CD4-positive, alpha-beta memory T cell (primary cell): ENCODE results near the gene EFCAB7. TPM values are rescaled to one million over a fixed set of nuclear protein-coding genes. Genes with fewer than 3 reads are reported as not detected.
A peak's percentile ranks its signal among the peaks of the same experiment; 100 is the strongest.

ENCODE experiments used
- CTCF ChIA-PET: fragments of 350-600 bp; sonication (Branson Sonifier 250); formaldehyde crosslinking; loops from one replicate; lab custom pipeline; 2021; ENCODE audit warnings: inconsistent platforms; ENCODE audit not compliant: partially characterized antibody; lab: Charles Lee
- POLR2A ChIA-PET: fragments of 350-600 bp; sonication (Branson Sonifier 250); formaldehyde crosslinking; loops from one replicate; lab custom pipeline; 2021; ENCODE audit not compliant: partially characterized antibody; lab: Charles Lee
- DNase-seq, 5 donors: peaks; one replicate each; pipeline versions ENCODE4 v3.0.0 to v3.0.0-alpha.2; 2020 to 2022; ENCODE audit warnings: mixed read lengths in 1 of 5
- H3K27ac ChIP-seq: one replicate; pipeline ENCODE4 v1.7.0; 2013; ENCODE audit warnings: low read depth, low read length
- H3K27me3 ChIP-seq: 2 replicates; pipeline ENCODE4 v1.7.0; 2013; ENCODE audit warnings: mild to moderate bottlenecking, low read length, moderate library complexity; ENCODE audit not compliant: insufficient read depth
- H3K36me3 ChIP-seq: 2 replicates; pipeline ENCODE4 v1.7.0; 2013; ENCODE audit warnings: mild to moderate bottlenecking, low read length, moderate library complexity; ENCODE audit not compliant: insufficient read depth
- H3K4me1 ChIP-seq: 2 replicates; pipeline ENCODE4 v1.7.0; 2013; ENCODE audit warnings: mild to moderate bottlenecking, low read length, moderate library complexity; ENCODE audit not compliant: insufficient read depth
- H3K4me3 ChIP-seq, 2 donors: one replicate each; pipeline ENCODE4 v1.7.0; 2013; ENCODE audit warnings: low read length in 2 of 2, mild to moderate bottlenecking in 1 of 2
- H3K9me3 ChIP-seq, 2 donors: one replicate each; pipeline ENCODE4 v1.7.0; 2013; ENCODE audit warnings: low read length in 2 of 2, control low read depth in 1 of 2; ENCODE audit not compliant: control insufficient read depth in 1 of 2
- H3K27ac Mint-ChIP-seq, 7 donors: one replicate each; pipeline ENCODE4 v1.8.0; 2020 to 2021; ENCODE audit warnings: mixed read lengths in 7 of 7, mild to moderate bottlenecking in 6 of 7, inconsistent platforms in 3 of 7, moderate library complexity in 3 of 7
- H3K27me3 Mint-ChIP-seq, 2 donors: one replicate each; pipeline ENCODE4 v1.8.0; 2020 to 2021; ENCODE audit warnings: mixed read lengths in 2 of 2
- H3K36me3 Mint-ChIP-seq, 2 donors: one replicate each; pipeline ENCODE4 v1.8.0; 2020 to 2021; ENCODE audit warnings: mixed read lengths in 2 of 2, inconsistent platforms in 1 of 2, mild to moderate bottlenecking in 1 of 2
- H3K4me1 Mint-ChIP-seq, 4 donors: one replicate each; pipeline ENCODE4 v1.8.0; 2020 to 2021; ENCODE audit warnings: mixed read lengths in 4 of 4, mild to moderate bottlenecking in 1 of 4
- H3K4me3 Mint-ChIP-seq, 8 donors: one replicate each; pipeline ENCODE4 v1.8.0; 2020 to 2021; ENCODE audit warnings: mixed read lengths in 8 of 8, mild to moderate bottlenecking in 7 of 8, moderate library complexity in 6 of 8, inconsistent platforms in 3 of 8
- H3K9me3 Mint-ChIP-seq, 8 donors: one replicate each; pipeline ENCODE4 v1.8.0; 2020 to 2021; ENCODE audit warnings: mixed read lengths in 8 of 8, mild to moderate bottlenecking in 5 of 8, inconsistent platforms in 3 of 8, moderate library complexity in 1 of 8
- intact Hi-C: fragments of 100-400 bp; cut with micrococcal nuclease; formaldehyde crosslinking; loops from one replicate; pipeline ENCODE4 v1.15.1; 2023
- polyA plus RNA-seq, 2 donors: library from polyadenylated mRNA; unstranded; fragments of 300-500 nt; fragmentation: Illumina TruSeq; gene quantifications; one replicate each; pipeline ENCODE4 v1.2.3, GENCODE V29; 2021
- total RNA-seq, 2 experiments: library from RNA; stranded (reverse); gene quantifications; one replicate each; pipeline ENCODE4 v1.2.3, GENCODE V29; 2021

Gene EFCAB7, protein sequence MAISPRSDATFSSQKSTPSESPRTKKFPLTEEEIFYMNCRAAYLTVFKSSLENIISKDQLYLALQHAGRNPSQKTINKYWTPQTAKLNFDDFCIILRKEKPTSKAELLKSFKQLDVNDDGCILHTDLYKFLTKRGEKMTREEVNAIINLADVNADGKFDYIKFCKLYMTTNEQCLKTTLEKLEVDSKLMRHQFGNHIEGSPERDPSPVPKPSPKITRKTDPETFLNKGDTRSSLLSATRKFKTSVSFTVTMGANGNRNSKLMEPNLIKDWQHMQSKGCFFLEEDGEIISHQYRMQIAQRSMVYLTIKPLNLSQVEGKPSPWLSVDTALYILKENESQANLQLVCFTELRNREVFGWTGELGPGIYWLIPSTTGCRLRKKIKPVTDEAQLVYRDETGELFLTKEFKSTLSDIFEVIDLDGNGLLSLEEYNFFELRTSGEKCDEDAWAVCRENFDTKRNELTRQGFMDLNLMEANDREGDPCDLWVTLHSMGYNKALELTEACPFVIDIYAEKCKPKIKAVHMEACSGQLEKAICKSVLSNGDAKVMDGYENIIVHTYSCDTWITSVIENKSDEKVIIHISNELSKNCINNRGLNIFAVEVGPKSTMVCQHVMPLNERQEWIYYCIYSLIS
- total RNA-seq (10 to 100 TPM in 1 of 2 experiments, 1 to 10 TPM in 1; 9.8 to 15.1 TPM), polyA plus RNA-seq (1 to 10 TPM; 4.3 to 6.2 TPM)

DNA sequence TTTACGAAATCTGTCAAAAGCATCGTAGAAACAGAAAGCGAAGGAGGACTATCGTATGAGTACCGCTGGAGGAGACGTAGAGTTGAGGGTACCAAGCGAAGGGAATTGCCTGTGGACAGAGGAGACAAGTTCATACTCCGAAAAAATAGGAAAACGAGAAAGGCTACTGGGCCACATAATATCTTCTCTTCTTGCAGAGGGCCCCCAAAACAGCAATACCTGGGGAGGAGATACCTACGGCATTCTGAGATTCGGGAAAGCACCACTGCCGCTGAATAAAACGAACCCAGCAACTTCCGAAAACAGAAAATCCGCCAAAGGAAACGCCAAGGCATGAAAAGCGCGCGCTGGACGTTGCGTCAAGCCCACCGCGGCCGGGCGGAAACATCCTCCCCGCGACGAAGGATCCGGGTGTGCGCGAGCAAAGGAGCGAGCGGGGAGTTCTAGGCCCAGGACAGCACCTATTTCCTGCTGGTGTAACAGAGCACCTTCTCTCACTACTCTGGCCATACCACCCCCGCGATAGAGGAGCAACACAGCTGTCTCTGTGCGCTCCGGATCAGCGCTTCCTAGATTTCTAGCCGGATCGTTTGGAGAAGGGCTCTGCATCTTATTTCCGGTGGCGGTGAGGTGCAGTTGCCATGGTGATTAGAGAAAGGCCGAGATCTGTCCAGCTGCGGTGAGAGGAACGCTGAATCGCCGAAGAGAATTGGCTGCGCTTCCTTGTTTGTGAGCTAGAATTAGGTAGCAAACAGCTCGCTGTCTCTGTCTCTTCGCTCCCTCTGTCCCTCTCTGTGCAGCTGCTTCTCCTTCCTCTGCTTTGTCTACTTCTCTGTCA, at the start of gene EFCAB7, which contains the start of gene ITGB3BP:
Gene EFCAB7 (plus strand): TSS at position 635 of the 838 bp plus-strand sequence. CDS start 2,048 bp downstream, outside the sequence.
Gene ITGB3BP (minus strand): TSS at position 335 of the 838 bp plus-strand sequence. CDS start 92 bp downstream, at position 243.
- Histone ChIP-seq H3K4me1 (peaks cover 25% of the 10 kb centered on the region), H3K27ac (peak within 1 kb of the TSS; percentile 79), H3K4me3 (peak within 1 kb of the TSS; percentile 92 to 94), H3K36me3 (no peaks in the 10 kb centered on the region), H3K27me3 (no peaks in the 10 kb centered on the region), H3K9me3 (no peaks in the 10 kb centered on the region)
- Mint-ChIP-seq H3K27me3 (no peaks in the 10 kb centered on the region), H3K36me3 (peaks cover 0 to 20% of the 10 kb centered on the region in 2 donors), H3K27ac (peak within 1 kb of the TSS; percentile 93 to 99 (median 97)), H3K4me1 (peaks cover 7 to 50% (median 22%) of the 10 kb centered on the region in 4 donors), H3K9me3 (no peaks in the 10 kb centered on the region), H3K4me3 (peak within 1 kb of the TSS; percentile 89 to 98 (median 93))
- CTCF ChIA-PET = interaction anchor here (1.4 kb wide), 1 partner anchor 15 kb away, joined by 6 read pairs; no protein-coding TSS in a partner anchor
- intact Hi-C loops = loop anchor here (1.0 to 10.0 kb wide), 8 partner anchors 70 to 1898 kb away; partner anchors contain the start of genes ALG6, LEPR, LEPROT and PGM1
- DNase-seq = peak; percentile 81 to 84 (median 81)
- POLR2A ChIA-PET = interaction anchor here (0.6 to 1.5 kb wide), 8 partner anchors 15 to 1088 kb away, joined by 3 to 4 read pairs (median 3); partner anchors contain the start of genes ALG6 and PGM1

DNA sequence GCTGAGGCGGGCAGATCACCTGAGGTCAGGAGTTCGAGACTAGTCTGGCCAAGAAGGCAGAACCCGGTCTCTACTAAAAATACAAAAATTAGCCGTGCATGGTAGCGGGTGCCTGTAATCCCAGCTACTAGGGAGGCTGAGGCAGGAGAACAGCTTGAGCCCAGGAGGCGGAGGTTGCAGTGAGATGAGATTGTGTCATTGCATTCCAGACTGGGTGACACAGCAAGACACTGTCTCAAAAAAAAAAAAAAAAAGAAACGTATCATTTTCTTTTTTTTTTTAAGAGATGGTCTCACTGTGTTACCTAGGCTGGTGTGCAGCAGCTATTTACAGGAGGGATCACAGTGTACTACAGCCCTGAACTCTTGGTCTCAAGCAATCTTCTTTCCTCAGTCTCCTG, 47.6 kb upstream of the EFCAB7 start:
- no peak overlapping the region for H3K4me3 Mint-ChIP-seq
- no peak overlapping the region for H3K27ac ChIP-seq
- ChIA-PET POLR2A (no interaction called here), CTCF (no interaction called here)
- peaks cover 0 to 4% (median 2%) of the 10 kb centered on the region in 8 donors for H3K9me3 Mint-ChIP-seq
- no peaks in the 10 kb centered on the region for H3K36me3 ChIP-seq
- H3K27me3 Mint-ChIP-seq = no peaks in the 10 kb centered on the region
- H3K4me1 Mint-ChIP-seq = no peaks in the 10 kb centered on the region
- no peaks in the 10 kb centered on the region for H3K27me3 ChIP-seq
- H3K9me3 ChIP-seq = no peaks in the 10 kb centered on the region
- H3K36me3 Mint-ChIP-seq = peaks cover 13 to 20% of the 10 kb centered on the region in 2 donors
- H3K27ac Mint-ChIP-seq = no peak overlapping the region
- H3K4me3 ChIP-seq = no peak overlapping the region
- no peak for DNase-seq
- intact Hi-C loops = no loop called here
- H3K4me1 ChIP-seq = no peaks in the 10 kb centered on the region

DNA sequence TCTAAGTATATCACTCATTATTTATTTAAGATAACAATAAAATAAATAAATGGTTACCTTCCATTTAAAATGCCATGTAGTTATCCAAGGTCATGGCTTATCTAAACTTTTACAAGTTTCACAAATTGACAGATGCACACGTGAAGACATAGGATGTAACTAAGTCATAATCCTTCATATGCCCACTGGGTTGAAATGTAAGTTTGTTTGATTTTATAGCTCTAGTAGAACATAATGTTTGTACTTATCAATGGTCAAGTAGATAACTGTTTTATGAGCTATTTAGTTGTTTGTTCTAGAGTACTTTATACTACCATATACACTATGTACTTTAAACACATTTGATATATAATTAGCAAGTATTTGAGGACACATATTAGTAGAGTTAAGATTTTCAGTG, 43.3 kb upstream of the EFCAB7 start:
- no peaks in the 10 kb centered on the region for H3K4me1 ChIP-seq
- no peaks in the 10 kb centered on the region for H3K36me3 ChIP-seq
- Mint-ChIP-seq H3K27me3 (no peaks in the 10 kb centered on the region), H3K4me1 (no peaks in the 10 kb centered on the region), H3K9me3 (no peaks in the 10 kb centered on the region), H3K36me3 (peaks cover 11 to 18% of the 10 kb centered on the region in 2 donors), H3K4me3 (no peak overlapping the region), H3K27ac (no peak overlapping the region)
- intact Hi-C loops = no loop called here
- H3K27ac ChIP-seq = no peak overlapping the region
- DNase-seq = no peak
- POLR2A ChIA-PET = no interaction called here
- H3K27me3 ChIP-seq = no peaks in the 10 kb centered on the region
- no peaks in the 10 kb centered on the region for H3K9me3 ChIP-seq
- CTCF ChIA-PET = no interaction called here
- H3K4me3 ChIP-seq = no peak overlapping the region

DNA sequence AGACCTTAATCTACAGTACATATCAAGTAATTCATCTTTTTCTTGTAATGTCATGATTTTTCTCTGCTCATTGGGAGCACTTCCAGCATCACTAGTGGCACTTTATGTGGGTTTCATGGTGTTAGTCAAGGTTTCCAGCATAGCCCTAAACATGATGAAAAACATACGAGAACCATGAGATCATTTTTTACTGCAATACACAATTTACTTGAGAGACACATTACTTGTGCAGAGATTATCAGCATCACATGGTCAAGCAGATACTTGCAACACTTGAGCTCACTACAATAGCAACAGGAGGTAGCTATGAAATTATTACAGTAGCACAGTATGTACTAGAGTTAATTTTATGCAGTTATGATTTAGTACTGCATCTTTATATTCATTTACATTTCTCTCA, 36.7 kb upstream of the EFCAB7 start:
- no peaks in the 10 kb centered on the region for H3K36me3 ChIP-seq
- DNase-seq = no peak
- Mint-ChIP-seq H3K36me3 (peaks cover 0 to 4% of the 10 kb centered on the region in 2 donors), H3K27ac (no peak overlapping the region), H3K27me3 (no peaks in the 10 kb centered on the region), H3K4me1 (no peaks in the 10 kb centered on the region), H3K9me3 (no peaks in the 10 kb centered on the region), H3K4me3 (no peak overlapping the region)
- intact Hi-C loops = no loop called here
- no peak overlapping the region for H3K4me3 ChIP-seq
- H3K9me3 ChIP-seq = no peaks in the 10 kb centered on the region
- no peaks in the 10 kb centered on the region for H3K27me3 ChIP-seq
- H3K27ac ChIP-seq = no peak overlapping the region
- ChIA-PET CTCF (interaction anchor here (0.8 kb wide), 1 partner anchor 10 kb away, joined by 3 read pairs; no protein-coding TSS in a partner anchor), POLR2A (no interaction called here)
- H3K4me1 ChIP-seq = no peaks in the 10 kb centered on the region

- H3K27me3 ChIP-seq = no peaks in the 10 kb centered on the region
- intact Hi-C loops = no loop called here
- no peaks in the 10 kb centered on the region for H3K36me3 ChIP-seq
- no peaks in the 10 kb centered on the region for H3K9me3 ChIP-seq
- Mint-ChIP-seq H3K27me3 (no peaks in the 10 kb centered on the region), H3K9me3 (no peaks in the 10 kb centered on the region), H3K4me1 (peaks cover 0 to 1% (median 0%) of the 10 kb centered on the region in 4 donors), H3K36me3 (peaks cover 2 to 4% of the 10 kb centered on the region in 2 donors), H3K27ac (no peak overlapping the region), H3K4me3 (no peak overlapping the region)
- ChIA-PET POLR2A (no interaction called here), CTCF (no interaction called here)
- no peak overlapping the region for H3K4me3 ChIP-seq
- H3K27ac ChIP-seq = no peak overlapping the region
- no peaks in the 10 kb centered on the region for H3K4me1 ChIP-seq
- no peak for DNase-seq
Observed at GRCh38 chr1:63487336-63488065, 35.8 kb upstream of the EFCAB7 start.

DNA sequence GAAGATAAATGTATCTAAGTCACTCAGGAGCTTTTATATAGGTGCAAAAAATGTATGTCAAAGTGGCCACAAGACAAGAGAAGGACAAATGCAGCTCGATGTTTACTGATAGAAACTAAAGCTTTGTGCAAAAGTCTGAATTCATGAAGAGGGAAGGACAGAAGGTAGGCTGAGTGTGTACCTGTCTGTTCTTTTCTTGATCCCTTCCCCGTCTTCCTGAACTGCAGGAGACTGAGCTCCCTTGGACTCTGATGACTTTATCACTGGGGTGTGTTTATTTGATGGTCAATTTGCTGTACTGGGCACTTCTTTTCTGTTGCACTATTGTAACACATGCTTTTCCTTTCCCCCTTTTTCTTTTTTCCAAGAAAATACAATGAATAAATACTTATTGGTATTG, 25.7 kb upstream of the EFCAB7 start:
- no peak for DNase-seq
- no peaks in the 10 kb centered on the region for H3K36me3 ChIP-seq
- Mint-ChIP-seq H3K36me3 (peaks cover 20 to 31% of the 10 kb centered on the region in 2 donors), H3K4me3 (no peak overlapping the region), H3K27me3 (no peaks in the 10 kb centered on the region), H3K27ac (no peak overlapping the region), H3K9me3 (peaks cover 0 to 5% (median 0%) of the 10 kb centered on the region in 8 donors), H3K4me1 (peaks cover 0 to 3% (median 1%) of the 10 kb centered on the region in 4 donors)
- no peaks in the 10 kb centered on the region for H3K9me3 ChIP-seq
- no peak overlapping the region for H3K4me3 ChIP-seq
- ChIA-PET POLR2A (no interaction called here), CTCF (no interaction called here)
- no peaks in the 10 kb centered on the region for H3K4me1 ChIP-seq
- H3K27ac ChIP-seq = no peak overlapping the region
- intact Hi-C loops = no loop called here
- no peaks in the 10 kb centered on the region for H3K27me3 ChIP-seq
